Bronchial epithelial cell (primary cell): ENCODE results near the gene SEMA4D. TPM values are rescaled to one million over a fixed set of nuclear protein-coding genes. Genes with fewer than 3 reads are reported as not detected.

Source experiments
- DNase-seq: peaks from one replicate; pipeline ENCODE4 v3.0.0-alpha.2; 2010; ENCODE audit warnings: low read depth
- FAIRE-seq: peaks from 2 replicates; lab custom pipeline; 2011; peaks lifted over from hg19 to GRCh38; lab: Jason Lieb, UNC
- H3K27me3 ChIP-seq: 2 replicates; pipeline ENCODE4 v1.5.1; 2011; ENCODE audit warnings: low read length; ENCODE audit not compliant: control insufficient read depth, insufficient read depth
- H3K36me3 ChIP-seq: 2 replicates; pipeline ENCODE4 v1.5.1; 2011; ENCODE audit warnings: low read length; ENCODE audit not compliant: control insufficient read depth, insufficient read depth
- H3K4me3 ChIP-seq: 2 replicates; pipeline ENCODE4 v1.5.1; 2011; ENCODE audit warnings: mild to moderate bottlenecking, low read depth, low read length, control low read depth
- total RNA-seq: library from RNA; depleted of rRNA; stranded (reverse); fragments of >200 nt; gene quantifications from 2 replicates; pipeline ENCODE4 v1.2.1, GENCODE V29; 2014
- TF ChIP-seq, protein P1 (sequence below): IDR thresholded peaks from 2 replicates; pipeline ENCODE4 v1.5.1; 2011; ENCODE audit warnings: mild to moderate bottlenecking, moderate library complexity, low read length, control low read depth, inconsistent platforms; ENCODE audit not compliant: insufficient read depth, severe bottlenecking

Gene SEMA4D
- total RNA-seq, 1 donor from 2014 or later, result 1.8 TPM

DNA sequence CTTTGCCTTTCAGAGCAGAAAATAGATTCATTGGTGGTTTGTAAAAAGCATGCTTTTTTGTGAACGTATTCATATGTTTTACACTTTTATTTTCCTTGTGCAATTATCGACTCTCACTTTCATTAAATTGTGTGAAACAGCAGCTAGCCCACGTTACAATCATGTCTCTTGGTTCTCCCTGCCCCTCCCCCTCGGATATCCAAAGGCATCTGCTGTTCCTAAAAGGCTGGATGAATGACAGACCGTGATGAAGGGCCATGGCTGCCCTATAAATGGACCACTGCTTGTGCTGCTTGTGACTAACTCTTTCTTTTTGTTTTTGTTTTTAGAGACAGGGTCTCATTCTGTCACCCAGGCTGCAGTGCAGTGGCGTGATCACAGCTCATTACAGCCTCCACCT, 17.0 kb upstream of the SEMA4D start:
- no peaks in the 10 kb centered on the region for H3K36me3 ChIP-seq
- DNase-seq, result no peak
- no peaks in the 10 kb centered on the region for H3K27me3 ChIP-seq
- no peak for FAIRE-seq
- no peak overlapping the region for H3K4me3 ChIP-seq
- TF ChIP-seq, protein P1, sequence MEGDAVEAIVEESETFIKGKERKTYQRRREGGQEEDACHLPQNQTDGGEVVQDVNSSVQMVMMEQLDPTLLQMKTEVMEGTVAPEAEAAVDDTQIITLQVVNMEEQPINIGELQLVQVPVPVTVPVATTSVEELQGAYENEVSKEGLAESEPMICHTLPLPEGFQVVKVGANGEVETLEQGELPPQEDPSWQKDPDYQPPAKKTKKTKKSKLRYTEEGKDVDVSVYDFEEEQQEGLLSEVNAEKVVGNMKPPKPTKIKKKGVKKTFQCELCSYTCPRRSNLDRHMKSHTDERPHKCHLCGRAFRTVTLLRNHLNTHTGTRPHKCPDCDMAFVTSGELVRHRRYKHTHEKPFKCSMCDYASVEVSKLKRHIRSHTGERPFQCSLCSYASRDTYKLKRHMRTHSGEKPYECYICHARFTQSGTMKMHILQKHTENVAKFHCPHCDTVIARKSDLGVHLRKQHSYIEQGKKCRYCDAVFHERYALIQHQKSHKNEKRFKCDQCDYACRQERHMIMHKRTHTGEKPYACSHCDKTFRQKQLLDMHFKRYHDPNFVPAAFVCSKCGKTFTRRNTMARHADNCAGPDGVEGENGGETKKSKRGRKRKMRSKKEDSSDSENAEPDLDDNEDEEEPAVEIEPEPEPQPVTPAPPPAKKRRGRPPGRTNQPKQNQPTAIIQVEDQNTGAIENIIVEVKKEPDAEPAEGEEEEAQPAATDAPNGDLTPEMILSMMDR, result no peak

DNA sequence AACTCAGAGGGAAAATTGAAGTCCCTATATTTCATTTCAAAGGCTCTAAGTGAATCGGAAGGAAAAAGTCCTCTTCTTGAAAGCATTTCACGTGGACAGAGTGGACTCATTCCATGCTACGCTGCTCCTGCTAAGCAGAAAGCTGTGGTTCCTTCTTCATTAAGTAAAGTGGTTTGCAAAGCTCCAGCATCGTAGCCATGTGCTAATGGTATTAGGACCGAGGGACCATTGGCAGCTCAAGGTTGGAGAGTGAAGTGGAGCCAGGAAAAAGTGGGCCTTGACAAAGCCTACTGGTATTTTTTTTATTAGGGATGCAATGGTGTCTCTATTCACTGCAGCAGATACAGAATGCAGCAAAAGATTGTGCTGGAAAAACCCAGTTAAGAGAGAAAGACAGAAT, 16.4 kb upstream of the SEMA4D start:
- no peak overlapping the region for H3K4me3 ChIP-seq
- no peaks in the 10 kb centered on the region for H3K27me3 ChIP-seq
- DNase-seq, result no peak
- TF ChIP-seq, protein P1, result no peak
- FAIRE-seq, result no peak
- no peaks in the 10 kb centered on the region for H3K36me3 ChIP-seq

DNA sequence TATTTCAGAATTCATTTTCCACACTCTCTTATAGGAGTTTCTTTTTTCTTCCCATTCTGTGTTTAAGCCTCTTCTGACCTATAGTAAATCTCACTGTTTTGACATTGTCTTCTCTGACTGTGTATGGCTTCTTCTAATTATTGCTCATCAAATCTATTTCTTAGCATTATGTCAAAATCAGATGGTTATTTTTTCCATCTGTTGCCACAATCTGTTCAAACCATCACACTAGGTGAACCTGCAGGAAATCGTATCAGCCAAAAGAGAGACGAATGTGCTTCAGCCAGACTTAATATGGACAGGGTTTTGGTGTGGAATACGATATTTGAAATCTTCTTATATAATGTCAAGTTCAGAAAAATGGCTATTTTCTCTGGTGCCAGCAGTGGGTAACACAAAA, 15.9 kb upstream of the SEMA4D start:
- Histone ChIP-seq H3K27me3 (no peaks in the 10 kb centered on the region), H3K4me3 (no peak overlapping the region), H3K36me3 (no peaks in the 10 kb centered on the region)
- DNase-seq (no peak), FAIRE-seq (no peak)
- TF ChIP-seq, protein P1, result no peak

DNA sequence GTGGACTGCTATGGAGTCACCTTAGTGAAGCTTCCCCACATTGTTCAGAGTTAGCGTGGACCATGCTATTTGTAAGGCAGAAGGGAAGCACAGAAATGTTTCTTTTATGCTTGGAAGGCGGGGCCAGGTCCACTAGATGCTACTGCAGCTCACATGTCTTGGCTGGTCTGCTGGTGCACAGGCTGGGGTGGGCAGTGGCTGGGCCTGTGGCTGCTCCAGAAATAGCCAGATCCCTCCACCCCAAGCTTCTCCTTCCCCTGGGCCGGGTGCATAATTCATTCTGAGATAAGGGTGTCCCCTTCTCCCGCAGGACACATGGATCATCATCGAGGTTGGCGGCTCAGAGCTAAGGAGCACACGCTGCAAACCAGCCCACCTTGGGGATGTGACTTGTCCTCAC, 14.5 kb upstream of the SEMA4D start:
- TF ChIP-seq, protein P1, result no peak
- FAIRE-seq (no peak), DNase-seq (no peak)
- Histone ChIP-seq H3K36me3 (no peaks in the 10 kb centered on the region), H3K27me3 (no peaks in the 10 kb centered on the region), H3K4me3 (no peak overlapping the region)

DNA sequence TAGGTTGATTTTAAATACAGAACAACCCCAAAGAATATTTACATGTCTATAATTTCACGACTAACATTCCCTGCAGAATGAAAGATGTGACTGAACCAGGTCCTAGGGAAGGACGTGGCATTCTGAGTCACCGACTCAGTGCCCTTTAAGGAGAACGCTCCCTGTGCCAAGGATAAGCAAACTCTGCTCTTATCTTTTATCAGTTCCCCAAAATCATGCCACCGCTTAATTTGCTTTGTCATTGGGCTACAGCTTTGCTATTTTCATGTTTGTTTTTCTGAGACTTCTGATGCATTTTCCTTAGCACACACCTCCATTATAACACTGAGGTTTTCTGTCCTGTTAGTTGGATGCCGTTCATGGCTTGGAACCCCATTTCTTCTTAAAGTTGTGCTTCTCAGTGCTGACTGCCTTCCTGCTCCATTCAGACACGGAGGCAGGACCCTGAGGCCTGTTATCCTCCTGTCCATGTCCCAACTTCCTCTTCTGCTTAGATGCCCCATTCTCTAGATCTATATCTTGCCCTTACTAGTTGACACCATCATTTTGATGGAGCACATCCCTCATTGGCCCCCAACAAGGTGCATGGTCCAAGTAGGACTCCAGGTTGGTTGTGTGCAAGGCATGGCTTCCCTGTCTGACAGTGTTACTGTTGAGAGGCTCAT, 11.2 kb upstream of the SEMA4D start:
- TF ChIP-seq, protein P1, result no peak
- no peak for DNase-seq
- H3K4me3 ChIP-seq, result no peak overlapping the region
- no peak for FAIRE-seq
- H3K27me3 ChIP-seq, result no peaks in the 10 kb centered on the region
- no peaks in the 10 kb centered on the region for H3K36me3 ChIP-seq

DNA sequence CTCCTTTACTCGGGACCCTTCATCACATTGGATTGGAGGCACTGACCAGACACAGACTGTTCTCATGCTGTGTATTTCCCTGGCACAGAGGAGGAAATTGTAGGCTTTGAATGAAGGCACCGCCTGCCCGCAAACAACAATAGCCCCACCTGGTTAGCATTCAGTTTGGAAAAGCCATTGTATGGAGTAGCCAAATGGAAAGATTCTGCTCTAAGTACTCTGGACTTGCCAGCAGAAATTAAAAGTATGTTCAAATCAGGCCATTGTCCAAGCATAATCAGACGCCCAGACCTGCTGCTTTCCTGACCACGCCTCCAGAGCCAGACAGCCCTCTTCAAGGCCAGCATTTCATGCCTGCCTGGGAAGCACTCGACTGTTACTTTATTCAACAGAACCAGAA, 8.0 kb upstream of the SEMA4D start:
- H3K27me3 ChIP-seq, result peaks cover 2% of the 10 kb centered on the region
- FAIRE-seq (no peak), DNase-seq (no peak)
- no peaks in the 10 kb centered on the region for H3K36me3 ChIP-seq
- no peak overlapping the region for H3K4me3 ChIP-seq
- TF ChIP-seq, protein P1, result no peak
